ENCODE measurements around the gene COL20A1. TPM values are rescaled to one million over a fixed set of nuclear protein-coding genes. Genes with fewer than 3 reads are reported as not detected.
"Not testable (repeated sequence)": the region's sequence is repeated elsewhere in the genome, so short reads cannot be mapped to it uniquely, and the experiment has no call there.

The COL20A1 gene
- total RNA-seq, 1 donor from 2014 or later: not detected

GRCh38 chr20:63330940-63331339 is 38.0 kb downstream of the COL20A1 start:
- intact Hi-C loops (cut with micrococcal nuclease): no loop called here

GRCh38 chr20:63331741-63332400 is 38.9 kb downstream of the COL20A1 start:
- intact Hi-C loops (cut with micrococcal nuclease): no loop called here

DNA sequence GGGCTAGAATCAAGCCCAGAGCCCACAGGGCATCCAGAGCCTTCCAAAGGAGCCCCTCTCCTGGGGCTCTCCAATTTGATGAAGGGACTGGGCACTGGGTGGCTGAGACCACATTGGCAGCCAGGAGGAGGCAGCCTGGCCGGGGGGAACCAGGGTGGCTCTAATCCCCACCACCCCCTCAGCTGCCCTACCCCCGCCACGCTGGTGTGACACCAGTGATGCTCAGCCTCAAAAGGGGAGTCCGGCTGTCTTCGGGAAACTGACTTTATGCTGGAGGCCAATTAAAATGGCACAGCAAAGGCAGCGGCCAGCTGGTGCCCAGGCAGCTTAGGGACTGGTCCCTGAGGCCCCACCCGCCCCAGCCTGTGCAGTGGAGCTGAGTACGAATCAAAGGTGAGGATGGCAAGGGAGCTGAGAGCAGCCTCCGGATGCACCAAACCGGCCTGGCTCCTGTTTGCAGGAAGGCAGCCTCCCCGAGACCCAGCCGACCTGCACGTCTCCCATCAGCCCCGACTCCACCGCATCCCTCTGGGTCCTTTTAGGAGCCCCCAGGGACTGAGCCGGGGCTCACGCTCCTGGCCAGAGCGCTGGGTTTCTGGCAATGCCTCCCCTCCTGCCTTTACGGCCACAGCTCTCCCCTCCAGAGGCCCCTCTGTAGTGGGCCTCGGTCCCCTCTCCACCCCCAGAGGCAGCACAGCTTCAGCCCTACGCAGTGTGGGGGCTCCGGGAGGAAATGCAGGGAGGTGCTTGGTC is 39.7 kb downstream of the COL20A1 start:
- intact Hi-C loops (cut with micrococcal nuclease): no loop called here

GRCh38 chr20:63333241-63333836 is 40.4 kb downstream of the COL20A1 start:
- intact Hi-C loops (cut with micrococcal nuclease): no loop called here

DNA sequence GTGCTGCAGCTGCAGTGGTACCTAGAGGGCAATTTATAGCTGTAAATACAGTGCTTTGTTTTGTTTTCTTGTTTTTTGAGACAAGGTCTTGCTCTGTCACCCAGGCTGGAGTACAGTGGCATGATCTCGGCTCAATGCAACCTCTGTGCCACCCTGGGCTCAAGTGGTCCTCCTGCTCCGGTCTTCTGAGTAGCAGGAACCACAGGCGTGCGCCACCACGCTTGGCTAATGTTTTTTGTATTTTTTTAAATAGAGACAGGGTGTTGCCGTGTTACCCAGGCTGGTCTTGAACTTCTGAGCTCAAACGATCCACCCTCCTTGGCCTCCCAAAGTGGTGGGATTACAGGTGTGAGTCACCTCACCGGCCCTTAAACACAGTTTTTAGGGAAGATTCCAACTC is 41.4 kb downstream of the COL20A1 start:
- intact Hi-C loops (cut with micrococcal nuclease): no loop called here

DNA sequence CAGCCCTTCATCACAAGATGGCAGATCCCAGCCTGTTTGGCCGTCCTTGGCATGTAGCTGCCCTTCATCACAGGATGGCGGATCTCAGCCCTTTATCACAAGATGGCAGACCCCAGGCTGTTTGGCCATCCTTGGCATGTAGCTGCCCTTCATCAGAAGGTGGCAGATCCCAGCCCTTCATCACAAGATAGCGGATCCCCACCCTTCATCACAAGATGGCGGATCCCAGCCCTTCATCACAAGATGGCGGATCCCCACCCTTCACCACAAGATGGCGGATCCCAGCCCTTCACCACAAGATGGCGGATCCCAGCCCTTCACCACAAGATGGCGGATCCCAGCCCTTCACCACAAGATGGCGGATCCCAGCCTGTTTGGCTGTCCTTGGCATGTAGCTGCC is 42.1 kb downstream of the COL20A1 start:
- intact Hi-C loops (cut with micrococcal nuclease): not testable (repeated sequence)

GRCh38 chr20:63335711-63336110 is 42.7 kb downstream of the COL20A1 start:
- intact Hi-C loops (cut with micrococcal nuclease): no loop called here

DNA sequence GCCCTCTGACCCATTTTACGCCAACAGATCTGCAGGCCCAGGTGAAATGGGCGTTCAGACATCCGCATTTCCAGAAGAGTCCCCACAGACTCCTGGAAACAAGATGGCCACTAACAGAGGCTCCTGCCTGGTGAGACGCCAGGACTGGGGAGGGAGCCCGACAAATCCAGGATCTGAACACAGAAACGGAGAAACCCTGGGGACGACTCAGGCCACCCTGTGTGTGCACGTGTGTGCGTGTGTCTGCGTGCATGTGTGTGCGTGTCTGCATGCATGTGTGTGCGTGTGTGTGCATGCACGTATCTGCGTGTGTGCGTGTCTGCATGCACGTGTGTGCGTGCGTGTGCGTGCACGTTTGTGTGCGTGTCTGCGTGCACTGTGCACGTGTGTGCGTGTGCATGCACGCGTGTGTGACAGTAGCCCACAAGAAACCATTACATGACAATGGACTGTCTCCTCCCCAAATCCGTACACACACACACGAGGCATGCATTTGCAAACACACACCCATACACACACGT is 43.3 kb downstream of the COL20A1 start:
- intact Hi-C loops (cut with micrococcal nuclease): no loop called here

- intact Hi-C loops (cut with micrococcal nuclease): no loop called here
Measured at GRCh38 chr20:63337786-63338420, 44.9 kb downstream of the COL20A1 start.

DNA sequence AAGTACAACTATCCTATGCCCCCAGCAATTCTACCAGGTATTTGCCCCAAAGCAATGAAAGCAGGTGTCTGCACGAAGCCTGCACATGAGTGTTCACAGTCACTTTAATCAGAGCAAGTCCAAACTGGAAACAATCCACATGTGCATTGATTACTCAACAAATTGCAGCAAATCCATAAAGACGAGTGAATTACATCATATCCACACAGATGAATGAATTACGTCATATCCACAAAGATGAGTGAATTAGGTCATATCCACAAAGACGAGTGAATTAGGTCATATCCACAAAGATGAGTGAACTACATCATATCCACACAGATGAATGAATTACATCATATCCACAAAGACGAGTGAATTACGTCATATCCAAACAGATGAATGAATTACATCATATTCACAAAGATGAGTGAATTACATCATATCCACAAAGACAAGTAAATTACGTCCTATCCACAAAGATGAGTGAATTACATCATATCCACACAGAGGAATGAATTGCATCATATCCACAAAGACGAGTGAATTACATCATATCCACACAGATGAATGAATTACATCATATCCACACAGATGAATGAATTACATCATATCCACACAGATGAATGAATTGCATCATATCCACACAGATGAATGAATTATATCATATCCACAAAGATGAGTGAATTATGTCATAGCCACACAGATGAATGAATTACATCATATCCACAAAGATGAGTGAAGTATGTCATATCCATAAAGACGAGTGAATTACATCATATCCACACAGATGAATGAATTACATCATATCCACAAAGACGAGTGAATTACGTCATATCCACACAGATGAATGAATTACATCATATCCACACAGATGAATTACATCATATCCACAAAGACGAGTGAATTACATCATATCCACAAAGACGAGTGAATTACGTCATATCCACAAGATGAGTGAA is 46.4 kb downstream of the COL20A1 start:
- intact Hi-C loops (cut with micrococcal nuclease): not testable (repeated sequence)

DNA sequence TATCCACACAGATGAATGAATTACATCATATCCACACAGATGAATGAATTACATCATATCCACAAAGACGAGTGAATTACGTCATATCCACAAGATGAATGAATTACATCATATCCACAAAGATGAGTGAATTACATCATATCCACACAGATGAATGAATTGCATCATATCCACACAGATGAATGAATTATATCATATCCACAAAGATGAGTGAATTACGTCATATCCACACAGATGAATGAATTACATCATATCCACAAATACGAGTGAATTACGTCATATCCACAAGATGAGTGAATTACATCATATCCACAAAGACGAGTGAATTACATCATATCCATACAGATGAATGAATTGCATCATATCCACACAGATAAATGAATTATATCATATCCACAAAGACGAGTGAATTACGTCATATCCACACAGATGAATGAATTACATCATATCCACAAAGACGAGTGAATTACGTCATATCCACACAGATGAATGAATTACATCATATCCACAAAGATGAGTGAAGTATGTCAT is 47.2 kb downstream of the COL20A1 start:
- intact Hi-C loops (cut with micrococcal nuclease): not testable (repeated sequence)

DNA sequence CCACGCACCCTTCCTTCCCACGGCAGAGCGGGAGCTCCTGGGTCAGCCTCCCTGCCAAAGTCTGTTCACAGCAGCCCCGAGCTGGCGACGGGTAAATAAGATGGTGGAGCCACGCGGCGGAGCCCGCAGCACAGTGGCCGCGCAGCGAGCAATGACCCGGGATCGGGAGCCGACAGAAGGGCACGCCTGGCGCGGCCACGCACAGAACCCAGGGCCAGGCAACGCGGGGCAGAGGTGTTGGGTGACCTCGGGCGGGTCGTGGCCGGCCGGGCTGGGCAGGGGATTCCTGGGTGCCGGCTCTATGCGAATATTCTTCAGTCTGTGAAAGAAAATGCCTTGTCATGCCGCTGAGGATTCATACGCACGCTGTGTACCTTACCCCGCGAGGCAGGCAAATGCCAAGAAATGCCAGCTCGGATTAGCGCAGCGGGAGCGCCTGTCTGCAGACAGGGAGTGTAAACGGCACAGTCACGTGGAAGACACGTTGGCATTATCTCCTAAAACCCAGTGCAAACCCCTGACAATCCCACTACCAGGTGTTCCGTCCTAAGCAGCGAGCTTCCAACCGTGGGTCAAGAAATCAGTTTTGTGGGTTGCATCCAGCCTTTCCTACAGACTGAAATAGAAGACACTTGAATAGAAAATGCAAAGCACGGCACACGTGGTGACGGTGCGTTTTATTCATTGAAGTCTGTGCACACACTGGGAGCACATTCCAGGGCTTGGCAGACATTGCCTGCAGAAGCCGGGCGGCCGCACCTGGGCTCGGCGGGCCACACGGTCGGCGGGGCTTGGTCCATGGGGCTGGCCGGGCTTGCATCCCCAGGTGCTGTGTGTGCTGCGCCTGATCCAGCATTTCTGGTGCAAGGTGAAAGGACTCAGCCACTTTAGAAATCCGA is 49.8 kb downstream of the COL20A1 start:
- intact Hi-C loops (cut with micrococcal nuclease): no loop called here

GRCh38 chr20:63343460-63344445 is 50.8 kb downstream of the COL20A1 start:
- intact Hi-C loops (cut with micrococcal nuclease): no loop called here

DNA sequence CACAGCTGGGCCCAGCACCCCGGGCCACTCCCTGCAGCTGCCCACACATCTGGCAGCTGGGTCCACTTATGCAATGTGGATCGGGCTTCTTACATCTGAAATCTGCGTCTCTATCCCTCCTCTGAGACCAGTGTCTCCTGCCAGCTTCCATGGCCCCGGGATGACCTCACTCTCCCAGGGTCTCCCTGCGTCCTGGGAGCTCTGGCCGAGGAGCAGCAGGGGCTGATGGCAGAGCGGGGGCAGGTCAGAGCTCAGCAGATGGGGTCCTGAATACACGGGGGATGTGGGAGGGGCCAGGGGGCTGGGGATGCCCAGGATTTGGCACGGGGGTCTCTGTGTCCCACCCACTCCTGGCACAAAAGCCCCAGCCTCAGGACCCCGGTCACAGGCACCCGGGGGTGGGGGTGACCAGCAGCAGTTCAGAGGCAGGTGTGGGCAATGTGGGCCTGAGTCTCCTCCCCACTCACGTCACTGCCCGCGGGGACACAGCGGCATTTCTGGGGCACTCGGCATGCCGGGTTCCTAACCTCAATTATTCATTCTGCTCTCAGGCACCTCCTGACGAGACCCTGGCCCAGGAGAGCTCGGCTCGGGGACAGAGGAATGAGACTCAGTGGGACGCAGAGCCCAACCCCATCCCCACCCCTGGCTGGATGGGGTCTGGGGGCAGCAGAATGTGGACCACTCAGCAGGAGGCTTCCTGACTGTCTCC is 51.8 kb downstream of the COL20A1 start:
- intact Hi-C loops (cut with micrococcal nuclease): no loop called here

DNA sequence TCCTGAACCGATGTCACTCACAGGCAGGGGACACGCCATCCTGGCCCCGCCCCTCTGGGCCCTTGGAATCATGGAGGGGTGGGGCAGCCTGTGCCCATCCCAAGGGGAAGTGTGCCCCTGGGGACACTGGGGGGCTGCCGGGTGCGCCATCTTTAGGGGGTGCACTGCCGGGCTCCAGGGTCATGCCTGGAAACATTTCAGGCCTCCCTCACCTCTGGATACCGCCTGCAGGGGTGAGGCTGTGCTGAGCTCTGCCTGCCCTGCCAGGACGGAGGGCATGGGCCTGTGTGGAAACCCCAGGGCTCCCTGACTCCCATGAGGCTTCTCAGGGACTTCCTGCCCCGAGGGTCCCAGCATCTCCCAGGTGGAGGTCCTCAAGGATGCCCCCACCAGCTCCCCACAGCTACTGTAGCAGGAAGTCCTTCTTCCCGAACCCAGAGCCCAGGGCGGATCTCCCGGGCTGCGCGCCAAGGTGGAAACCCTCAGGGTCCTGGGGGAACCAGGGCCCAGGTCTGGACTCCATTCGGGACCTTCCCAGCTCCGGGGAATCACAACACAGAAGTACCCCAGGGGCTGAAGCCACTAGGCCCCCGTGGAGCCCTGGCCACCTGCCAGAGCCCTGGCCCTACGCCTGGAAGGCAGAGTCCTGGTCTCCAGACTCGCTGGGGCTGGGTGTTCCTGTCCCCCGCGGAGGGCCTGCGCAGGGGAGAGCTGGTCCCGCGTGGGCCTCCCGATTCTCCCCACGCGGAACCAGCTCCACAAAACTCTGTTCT is 52.5 kb downstream of the COL20A1 start:
- intact Hi-C loops (cut with micrococcal nuclease): no loop called here

GRCh38 chr20:63346131-63347080 is 53.4 kb downstream of the COL20A1 start:
- intact Hi-C loops (cut with micrococcal nuclease): no loop called here

All from T-helper 2 cell treated with Interferon-gamma antibody and Interleukin-4, amounts not matched to agents 100 ng/mL and 5 ng/mL, for 36 hours (primary cell).